ENCODE data around the gene TMEM258.

DNA sequence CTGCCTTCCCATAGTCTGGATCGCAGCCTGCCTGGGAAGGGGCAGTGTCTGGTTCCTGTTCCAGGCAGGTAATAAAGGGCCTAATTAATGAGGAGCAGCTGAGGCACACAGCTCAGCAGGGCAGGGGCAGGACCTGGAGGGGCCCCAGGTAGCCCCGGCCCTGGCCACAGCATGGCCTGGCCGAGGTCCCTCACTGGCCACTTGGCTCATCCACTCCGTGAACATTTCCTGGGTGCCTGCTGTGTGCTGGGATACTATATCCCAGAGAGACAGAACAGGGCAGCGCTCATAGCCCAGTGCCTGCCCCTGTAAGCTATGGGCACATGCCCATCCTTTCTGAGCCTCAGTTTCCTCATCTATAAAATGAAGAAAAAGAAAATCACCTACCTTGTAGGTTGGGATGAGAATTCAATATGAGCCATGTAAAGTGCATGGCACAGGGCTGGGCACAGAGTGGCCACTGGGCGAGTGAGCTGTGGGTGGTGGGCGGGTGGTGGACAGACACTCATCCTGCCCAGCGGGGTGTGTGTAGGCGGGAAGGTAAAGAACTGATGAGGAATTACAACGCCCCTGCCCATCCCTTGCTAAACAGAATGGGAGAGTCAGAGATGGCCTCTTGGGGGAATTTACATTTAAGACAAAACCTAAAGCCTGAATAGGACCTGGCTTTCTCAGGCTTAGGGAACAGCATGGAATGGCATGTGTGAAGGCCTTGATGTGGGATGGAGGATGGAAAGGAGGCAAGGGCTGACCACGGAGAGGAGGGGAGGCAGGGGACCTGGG lies 30.8 kb downstream of the TMEM258 start:
- TF ChIP-seq, protein P1, sequence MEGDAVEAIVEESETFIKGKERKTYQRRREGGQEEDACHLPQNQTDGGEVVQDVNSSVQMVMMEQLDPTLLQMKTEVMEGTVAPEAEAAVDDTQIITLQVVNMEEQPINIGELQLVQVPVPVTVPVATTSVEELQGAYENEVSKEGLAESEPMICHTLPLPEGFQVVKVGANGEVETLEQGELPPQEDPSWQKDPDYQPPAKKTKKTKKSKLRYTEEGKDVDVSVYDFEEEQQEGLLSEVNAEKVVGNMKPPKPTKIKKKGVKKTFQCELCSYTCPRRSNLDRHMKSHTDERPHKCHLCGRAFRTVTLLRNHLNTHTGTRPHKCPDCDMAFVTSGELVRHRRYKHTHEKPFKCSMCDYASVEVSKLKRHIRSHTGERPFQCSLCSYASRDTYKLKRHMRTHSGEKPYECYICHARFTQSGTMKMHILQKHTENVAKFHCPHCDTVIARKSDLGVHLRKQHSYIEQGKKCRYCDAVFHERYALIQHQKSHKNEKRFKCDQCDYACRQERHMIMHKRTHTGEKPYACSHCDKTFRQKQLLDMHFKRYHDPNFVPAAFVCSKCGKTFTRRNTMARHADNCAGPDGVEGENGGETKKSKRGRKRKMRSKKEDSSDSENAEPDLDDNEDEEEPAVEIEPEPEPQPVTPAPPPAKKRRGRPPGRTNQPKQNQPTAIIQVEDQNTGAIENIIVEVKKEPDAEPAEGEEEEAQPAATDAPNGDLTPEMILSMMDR (IDR thresholded peaks at IDR 0.05; ENCODE audit: low read length): no peak
- no peak for TF ChIP-seq EZH2 (IDR thresholded peaks at IDR 0.05; ENCODE audit: borderline replicate concordance, low read length)

Data from OCI-LY1 (cell line).